HG02852 (cell line): ENCODE data around the gene GPHN.
A peak's percentile ranks its signal among the peaks of the same experiment; 100 is the strongest.
"Not testable (repeated sequence)": the region's sequence is repeated elsewhere in the genome, so short reads cannot be mapped to it uniquely, and the experiment has no call there.

Experiments
- ATAC-seq: cut with Tn5 transposase; IDR thresholded peaks from one replicate; pipeline ENCODE4 v1.9.1; 2021; ENCODE audit warnings: mild to moderate bottlenecking, moderate library complexity; ENCODE audit not compliant: unreplicated experiment

Gene GPHN

GRCh38 chr14:67018720-67019119 lies 510.8 kb downstream of the GPHN start:
- ATAC-seq = peak; percentile 83

GRCh38 chr14:67019796-67020195 lies 511.8 kb downstream of the GPHN start:
- ATAC-seq = no peak

- no peak for ATAC-seq
Measured at GRCh38 chr14:67031920-67032774, 524.2 kb downstream of the GPHN start.

GRCh38 chr14:67045440-67045839 lies 537.5 kb downstream of the GPHN start:
- ATAC-seq = no peak

- ATAC-seq = no peak
Measured at GRCh38 chr14:67050896-67051295, 542.9 kb downstream of the GPHN start.

- no peak for ATAC-seq
Measured at GRCh38 chr14:67056684-67057083, 548.7 kb downstream of the GPHN start.

- no peak for ATAC-seq
Measured at GRCh38 chr14:67059596-67059995, 551.6 kb downstream of the GPHN start.

GRCh38 chr14:67060546-67060945 lies 552.6 kb downstream of the GPHN start:
- ATAC-seq = no peak

GRCh38 chr14:67067070-67067814 lies 559.3 kb downstream of the GPHN start:
- not testable (repeated sequence) for ATAC-seq

GRCh38 chr14:67068251-67068650 lies 560.3 kb downstream of the GPHN start:
- ATAC-seq = no peak

GRCh38 chr14:67071506-67071905 lies 563.6 kb downstream of the GPHN start:
- ATAC-seq = no peak

GRCh38 chr14:67077921-67078320 lies 570.0 kb downstream of the GPHN start:
- ATAC-seq = no peak

GRCh38 chr14:67079846-67080245 lies 571.9 kb downstream of the GPHN start:
- no peak for ATAC-seq

GRCh38 chr14:67108230-67108629 lies 600.3 kb downstream of the GPHN start:
- ATAC-seq = no peak

- ATAC-seq = no peak
Measured at GRCh38 chr14:67111022-67111421, 603.1 kb downstream of the GPHN start.

- no peak for ATAC-seq
Measured at GRCh38 chr14:67112344-67112743, 604.4 kb downstream of the GPHN start.

- no peak for ATAC-seq
Measured at GRCh38 chr14:67127174-67127573, 619.2 kb downstream of the GPHN start.

GRCh38 chr14:67129768-67130167 lies 621.8 kb downstream of the GPHN start:
- ATAC-seq = no peak

GRCh38 chr14:67131691-67132090 lies 623.7 kb downstream of the GPHN start:
- ATAC-seq = no peak

- no peak for ATAC-seq
Measured at GRCh38 chr14:67133144-67133543, 625.2 kb downstream of the GPHN start.

GRCh38 chr14:67133595-67134441 lies 625.9 kb downstream of the GPHN start:
- no peak for ATAC-seq
